H1 (cell line): ENCODE data around the gene ONECUT3.

Experiments used
- EP300 ChIP-seq, 2 experiments: IDR thresholded peaks; 1 replicate in 1 of 2; 2 replicates in 1 of 2; pipeline ENCODE4 v1.6.1; 2011 to 2012; ENCODE audit warnings: low read depth in 2 of 2, low read length in 2 of 2, mild to moderate bottlenecking in 2 of 2, borderline replicate concordance in 1 of 2, inconsistent platforms in 1 of 2, moderate library complexity in 1 of 2
- GABPA ChIP-seq: IDR thresholded peaks from 2 replicates; pipeline ENCODE4 v1.6.1; 2011; ENCODE audit warnings: mild to moderate bottlenecking, low read length, moderate library complexity, borderline replicate concordance; ENCODE audit not compliant: insufficient read depth
- NANOG ChIP-seq: IDR thresholded peaks from 2 replicates; pipeline ENCODE4 v1.6.1; 2011; ENCODE audit warnings: low read length, low read depth, mild to moderate bottlenecking, inconsistent platforms; ENCODE audit not compliant: insufficient read depth, poor library complexity, severe bottlenecking

- TF ChIP-seq EP300 (IDR thresholded peaks at IDR 0.05; ENCODE audit: borderline replicate concordance in 1 of 2, low read depth in 2 of 2, low read length in 2 of 2) (no peak), GABPA (no peak), NANOG (no peak)
Measured at GRCh38 chr19:1717970-1718264, 35.4 kb upstream of the ONECUT3 start.
